ENCODE results near the gene FUCA1. TPM values are rescaled to one million over a fixed set of nuclear protein-coding genes. Genes with fewer than 3 reads are reported as not detected.

Gene FUCA1
- total RNA-seq, 1 experiment from 2014 or later = 20.7 TPM

- intact Hi-C loops (cut with micrococcal nuclease) = no loop called here
- Histone ChIP-seq H2AFZ (ENCODE audit: low read depth, low read length, poor library complexity, severe bottlenecking) (no peak overlapping the region), H3K27me3 (ENCODE audit: insufficient read depth, low read length) (no peaks in the 10 kb centered on the region), H3K4me1 (ENCODE audit: control insufficient read depth in 1 of 2, insufficient read depth in 2 of 2, low read length in 2 of 2) (peaks cover 10 to 13% of the 10 kb centered on the region in 2 experiments; a peak in 2 of 4 replicates), H3K36me3 (ENCODE audit: control insufficient read depth in 1 of 2, insufficient read depth in 2 of 2, low read length in 2 of 2) (0 out of 4 replicates have a peak, but pooled peaks cover 0 to 2% of the 10 kb centered on the region in 2 experiments), H4K20me1 (ENCODE audit: insufficient read depth) (no peaks in the 10 kb centered on the region), H3K4me3 (replicated peaks in 1 of 2; ENCODE audit: low read depth in 1 of 2, low read length in 2 of 2) (no peak overlapping the region), H3K9me3 (ENCODE audit: control insufficient read depth in 1 of 2, insufficient read depth in 1 of 2, low read depth in 1 of 2, low read length in 2 of 2) (no peaks in the 10 kb centered on the region), H3K79me2 (ENCODE audit: insufficient read depth, low read length) (0 out of 2 replicates have a peak, but pooled peaks cover under 1% of the 10 kb centered on the region), H3K9me2 (ENCODE audit: insufficient read depth) (no peaks in the 10 kb centered on the region), H3K27ac (ENCODE audit: low read depth, low read length) (no peak overlapping the region), H3K9ac (ENCODE audit: low read length) (no peak overlapping the region), H3K4me2 (ENCODE audit: low read length) (no peak overlapping the region)
- DNase-seq (ENCODE audit: low read depth, low spot score) (no peak), ATAC-seq (no peak)
- CTCF ChIA-PET = no interaction called here
- POLR2A ChIA-PET = no interaction called here
- no peak for TF ChIP-seq EZH2phosphoT487 (IDR thresholded peaks at IDR 0.05; ENCODE audit: borderline replicate concordance)
- TF ChIP-seq POLR2AphosphoS5 (IDR thresholded peaks at IDR 0.05; ENCODE audit: low read depth, low read length) = no peak
- TF ChIP-seq JUND (IDR thresholded peaks at IDR 0.05) = no peak
- no peak for TF ChIP-seq ZBTB33 (IDR thresholded peaks at IDR 0.05; ENCODE audit: extremely low read depth, insufficient replicate concordance, low read length)
- no peak for TF ChIP-seq SIN3A (IDR thresholded peaks at IDR 0.05; ENCODE audit: low read depth)
- no peak for TF ChIP-seq YY1 (IDR thresholded peaks at IDR 0.05; ENCODE audit: extremely low read depth, insufficient replicate concordance, low read depth, low read length)
- no peak for TF ChIP-seq FOSL1 (IDR thresholded peaks at IDR 0.05; ENCODE audit: low read depth)
- TF ChIP-seq CBX3 (IDR thresholded peaks at IDR 0.05; ENCODE audit: low read depth) = no peak
- TF ChIP-seq RAD21 (IDR thresholded peaks at IDR 0.05; ENCODE audit: low read depth) = no peak
- no peak for TF ChIP-seq CEBPB (IDR thresholded peaks at IDR 0.05; ENCODE audit: low read depth)
- no peak for TF ChIP-seq ZNF274 (IDR thresholded peaks at IDR 0.05; ENCODE audit: low read depth, low read length)
- BruUV-seq (replicated peaks) = no TSS peak
- RAD21 ChIA-PET (ENCODE audit: low non-redundant PET in 1 of 2, low total read pairs in 2 of 2, uncharacterized antibody in 2 of 2, unreplicated experiment in 2 of 2) = no interaction called here
These were observed 63.1 kb downstream of the FUCA1 start for GRCh38 chr1:23805025-23805424.

Data from HCT116 (cell line).